NCI-H1694 (cell line): ENCODE results near the gene LKAAEAR1.

Experiments
- DNase-seq: peaks from one replicate; lab custom pipeline; 2025; lab: John Stamatoyannopoulos, UW

Gene LKAAEAR1

DNA sequence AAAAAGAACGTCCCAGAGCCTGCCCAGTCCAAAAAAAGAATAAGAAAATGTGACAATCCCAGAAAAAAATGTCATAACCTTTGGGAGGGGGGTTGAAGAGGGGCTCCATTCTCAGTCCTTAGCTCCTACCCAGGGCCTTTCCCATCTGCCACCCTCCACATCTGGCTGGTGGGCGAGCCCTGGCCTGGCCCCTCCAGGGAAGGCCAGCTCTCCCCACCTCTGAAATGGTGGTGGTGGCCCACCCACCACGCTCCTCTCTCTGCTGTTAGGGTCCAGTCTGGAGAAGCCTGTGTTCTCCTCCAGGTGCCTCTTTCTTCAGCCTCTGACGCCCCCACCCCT, 5.3 kb downstream of the LKAAEAR1 start:
- DNase-seq, result no peak

DNA sequence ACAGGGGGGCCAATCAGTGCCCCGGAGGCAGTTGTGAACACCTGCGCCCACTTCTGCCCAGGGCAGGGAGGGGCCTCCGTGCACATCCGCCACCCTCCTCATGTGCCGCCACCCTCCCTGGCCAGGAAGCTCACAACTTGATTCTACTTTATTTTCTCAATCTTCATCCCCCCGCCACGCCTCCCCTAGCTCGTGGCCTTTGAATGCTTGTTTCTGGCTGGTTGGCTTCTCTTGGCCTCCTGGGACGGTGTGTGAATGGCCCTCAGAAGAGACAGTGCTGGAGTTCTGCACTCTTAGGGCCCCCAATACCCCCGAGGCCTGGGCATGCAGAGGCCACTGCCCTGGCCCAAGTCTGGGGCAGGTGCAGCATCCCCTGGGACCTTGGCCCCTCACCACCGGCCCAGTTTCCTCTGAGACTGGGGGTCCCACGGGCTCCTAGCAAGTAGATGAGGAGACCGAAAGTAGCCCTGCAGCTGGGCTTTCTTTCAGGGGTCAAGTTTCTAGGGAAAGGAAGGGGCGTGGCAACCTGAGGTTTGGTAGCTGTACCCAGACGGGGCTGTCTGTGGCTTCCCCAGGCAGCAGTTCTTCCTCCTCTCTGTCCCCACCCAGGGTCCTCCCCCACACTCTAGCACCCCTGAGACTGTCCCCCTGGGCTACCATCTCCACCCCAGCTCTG, 6.2 kb downstream of the LKAAEAR1 start:
- DNase-seq, result no peak

- DNase-seq, result no peak
These were observed 6.7 kb downstream of the LKAAEAR1 start for GRCh38 chr20:64077541-64077875.

DNA sequence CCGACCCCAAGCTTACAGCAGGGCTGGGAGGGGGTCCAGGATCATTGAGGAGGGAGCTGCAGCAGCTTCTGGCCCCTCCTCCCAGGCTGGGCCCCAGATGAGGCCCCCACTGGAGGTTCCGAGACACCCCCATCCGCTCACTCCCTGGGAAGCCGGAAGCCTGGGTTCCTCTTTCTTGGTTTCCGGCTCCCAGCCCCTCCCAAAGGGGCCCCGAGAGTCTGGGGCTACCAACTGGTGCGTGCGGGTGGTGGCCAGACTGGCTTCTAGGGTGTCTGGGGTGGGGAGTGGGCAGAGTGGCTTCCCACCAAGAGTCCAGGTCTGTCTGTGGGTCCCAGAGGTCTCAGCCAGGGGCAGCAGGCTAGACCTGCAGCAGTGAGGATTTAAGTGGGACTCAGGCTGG, 7.1 kb downstream of the LKAAEAR1 start:
- no peak for DNase-seq

DNA sequence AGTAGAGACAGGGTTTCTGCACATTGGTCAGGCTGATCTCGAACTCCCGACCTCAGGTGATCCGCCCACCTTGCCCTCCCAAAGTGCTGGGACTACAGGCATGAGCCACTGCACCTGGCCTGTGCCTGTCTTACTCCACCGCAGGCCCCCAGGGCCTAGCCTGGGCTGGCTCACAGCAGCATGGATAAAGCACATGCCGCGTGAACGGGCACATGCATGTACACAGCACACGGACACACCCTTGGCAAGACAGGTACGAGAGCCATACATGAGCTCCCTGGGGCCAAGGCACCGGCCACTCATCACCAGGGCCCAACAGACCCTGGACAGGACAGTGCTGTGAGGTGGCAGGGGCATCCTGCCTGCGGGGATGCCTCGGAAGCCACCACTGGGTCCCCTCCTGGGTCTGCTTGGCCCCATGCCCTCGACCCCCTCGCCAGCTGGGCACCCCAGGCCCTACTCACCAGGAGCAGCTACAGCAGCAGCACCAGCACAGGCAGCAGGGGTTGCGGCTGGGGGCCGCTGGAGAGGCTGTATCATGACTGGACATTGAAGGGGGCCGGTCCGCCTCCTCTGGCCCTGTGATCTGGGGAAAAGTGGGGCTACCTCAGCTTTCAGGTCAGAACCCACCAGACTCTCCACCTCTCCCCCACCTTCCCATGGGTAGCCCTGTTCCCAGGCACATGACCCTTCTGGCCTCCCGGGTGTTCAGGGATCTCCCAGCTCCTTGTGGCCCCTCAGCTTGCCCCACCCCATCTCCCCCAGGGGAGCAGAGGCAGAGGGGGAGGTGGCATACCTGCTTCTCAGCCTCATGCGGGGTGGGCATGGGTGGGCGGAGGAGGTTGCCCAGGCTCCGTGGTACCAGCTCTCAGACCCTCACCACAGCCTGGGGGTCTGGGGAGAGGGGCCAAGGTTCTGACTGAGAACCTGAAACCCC, 7.9 kb downstream of the LKAAEAR1 start:
- DNase-seq, result no peak

DNA sequence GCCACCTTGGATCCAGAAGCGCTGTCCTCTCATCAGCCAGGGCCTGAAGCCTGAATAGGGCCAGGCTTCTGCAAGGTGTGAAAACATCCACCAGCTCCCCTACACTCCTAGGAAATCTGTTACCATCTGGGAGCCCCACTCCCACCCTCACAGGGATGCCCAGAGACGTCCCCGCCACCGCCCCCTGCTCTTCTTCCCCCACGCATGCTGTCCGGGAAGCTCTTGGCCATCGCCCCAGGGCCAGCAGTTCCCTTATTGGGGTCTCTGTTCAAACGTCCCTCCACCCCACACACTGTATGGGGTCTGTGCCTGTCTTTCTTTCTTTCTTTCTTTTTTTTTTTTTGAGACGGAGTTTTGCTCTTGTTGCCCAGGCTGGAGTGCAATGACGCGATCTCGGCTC, 8.6 kb downstream of the LKAAEAR1 start:
- DNase-seq, result no peak

DNA sequence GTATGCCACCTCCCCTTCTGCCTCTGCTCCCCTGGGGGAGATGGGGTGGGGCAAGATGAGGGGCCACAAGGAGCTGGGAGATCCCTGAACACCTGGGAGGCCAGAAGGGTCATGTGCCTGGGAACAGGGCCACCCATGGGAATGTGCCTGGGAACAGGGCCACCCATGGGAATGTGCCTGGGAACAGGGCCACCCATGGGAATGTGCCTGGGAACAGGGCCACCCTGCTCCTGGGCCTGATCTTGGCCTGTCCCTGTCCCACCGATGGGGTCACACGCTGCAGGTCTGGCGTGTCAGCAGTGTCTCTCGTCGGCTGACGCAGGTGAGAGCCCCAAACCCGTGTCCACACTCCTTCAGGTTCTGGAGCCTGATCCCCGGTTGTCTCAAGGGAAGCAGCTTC, 9.2 kb downstream of the LKAAEAR1 start:
- no peak for DNase-seq

- no peak for DNase-seq
These were observed 9.9 kb downstream of the LKAAEAR1 start for GRCh38 chr20:64074184-64074789.

GRCh38 chr20:64073476-64074183, 10.6 kb downstream of the LKAAEAR1 start:
- no peak for DNase-seq

DNA sequence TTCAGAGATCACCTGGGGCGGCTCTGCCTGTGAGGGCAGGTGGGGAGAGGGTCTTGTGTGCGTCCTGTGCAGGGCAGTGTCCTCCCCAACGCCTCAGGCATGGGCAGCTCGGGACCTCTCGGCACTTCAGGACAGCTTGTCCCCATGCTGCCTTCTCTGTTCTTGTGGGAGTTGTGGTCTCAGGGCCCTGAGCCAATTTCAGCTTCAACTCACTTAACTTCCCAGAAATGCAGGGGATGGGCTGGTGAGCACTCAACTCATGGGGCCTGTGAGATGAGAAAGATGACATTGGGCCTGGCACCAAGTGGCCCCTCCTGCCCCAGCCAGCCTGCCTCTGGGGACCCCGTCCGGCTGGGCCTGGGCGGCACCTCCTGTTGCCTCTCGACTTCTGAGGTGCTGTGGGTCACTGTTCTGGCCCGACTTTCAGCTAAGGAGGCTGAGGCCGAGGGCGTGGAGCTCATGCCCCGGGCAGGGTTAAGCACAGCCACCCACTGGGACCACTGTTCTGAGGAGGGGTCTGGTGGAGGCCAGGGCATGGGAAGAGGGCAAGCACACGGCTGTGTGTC, 11.6 kb downstream of the LKAAEAR1 start:
- no peak for DNase-seq

DNA sequence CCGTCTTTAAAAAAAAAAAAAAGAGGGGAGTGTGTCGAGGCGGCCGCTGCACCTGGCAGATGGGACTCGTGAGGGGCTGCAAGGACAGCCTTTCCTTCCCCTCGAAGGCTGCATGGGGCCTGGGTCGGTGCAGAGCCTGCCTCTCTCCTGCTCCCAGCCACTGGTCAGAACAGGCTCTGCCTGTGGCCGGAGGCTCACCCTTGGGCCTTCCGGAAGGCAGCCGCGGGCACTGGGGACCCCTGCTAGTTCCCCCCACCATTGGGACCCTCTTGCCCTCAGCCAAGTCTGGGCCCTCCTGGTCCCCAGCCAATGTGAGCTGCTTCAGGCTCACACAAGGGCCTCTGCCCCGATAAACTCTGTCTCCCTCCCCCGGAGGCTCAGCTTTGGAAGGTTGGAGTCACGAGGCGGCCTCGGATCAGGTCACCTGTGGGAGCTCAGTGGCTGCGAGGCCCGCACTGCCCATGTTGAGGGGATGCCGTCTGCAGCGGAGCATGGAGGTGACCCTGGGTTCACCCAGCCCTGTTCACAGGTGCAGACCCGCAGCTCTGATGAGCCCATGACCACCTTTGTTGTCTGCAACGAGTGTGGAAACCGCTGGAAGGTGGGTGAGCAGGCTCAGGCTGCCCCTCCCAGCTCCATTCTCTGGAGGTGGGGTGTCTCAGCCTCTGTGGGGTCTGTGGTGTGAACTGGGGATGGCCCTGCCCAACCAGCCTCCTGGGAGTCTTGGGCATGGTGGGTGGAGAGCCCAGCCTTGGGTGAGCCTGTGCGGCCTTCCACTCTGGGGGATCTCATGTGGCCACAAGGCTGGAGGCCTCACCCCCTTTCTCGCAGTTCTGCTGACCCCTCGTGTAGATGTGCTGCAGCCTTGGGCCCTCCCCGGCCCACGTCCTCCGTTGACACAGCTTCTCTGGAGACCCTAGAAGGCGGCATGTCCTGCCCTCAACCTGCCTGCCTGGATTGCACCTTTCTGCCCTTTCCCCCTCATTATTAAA, 12.6 kb downstream of the LKAAEAR1 start:
- DNase-seq, result no peak

GRCh38 chr20:64070244-64070993, 13.8 kb downstream of the LKAAEAR1 start:
- DNase-seq, result no peak

DNA sequence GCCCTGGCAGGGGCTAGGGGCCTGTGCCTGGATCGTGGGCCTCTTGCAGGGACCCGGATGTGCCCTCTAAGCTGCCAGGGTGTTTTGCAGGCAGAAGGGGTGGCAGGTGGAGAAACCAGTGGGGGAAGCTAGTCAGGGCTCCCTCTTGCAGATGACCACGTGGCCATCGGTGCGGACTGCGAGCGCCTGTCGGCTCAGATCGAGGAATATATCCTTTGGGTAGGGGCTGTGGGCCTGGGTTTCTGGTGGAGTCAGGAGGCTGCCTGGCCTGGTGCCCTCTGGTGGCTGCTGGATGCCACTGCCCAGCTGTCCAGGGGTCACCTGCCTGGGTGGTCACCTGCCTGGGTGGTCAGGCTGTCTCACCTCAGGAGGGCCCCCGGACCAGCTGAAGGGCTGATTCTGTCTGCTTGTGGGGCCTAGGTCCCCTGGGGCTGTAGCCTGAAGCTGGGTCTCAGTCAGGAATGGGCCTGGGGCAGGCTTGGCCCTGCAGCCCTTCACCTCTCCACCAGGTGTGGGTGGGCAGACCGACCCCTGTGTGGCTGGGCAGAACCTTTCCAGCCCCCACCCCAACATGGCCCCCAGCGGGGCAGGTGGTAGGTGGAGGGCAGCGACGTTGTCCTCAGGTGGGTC, 14.5 kb downstream of the LKAAEAR1 start:
- DNase-seq, result no peak

GRCh38 chr20:64069209-64069613, 15.0 kb downstream of the LKAAEAR1 start:
- DNase-seq, result no peak

- no peak for DNase-seq
These were observed 15.6 kb downstream of the LKAAEAR1 start for GRCh38 chr20:64068386-64069208.

- no peak for DNase-seq
These were observed 16.4 kb downstream of the LKAAEAR1 start for GRCh38 chr20:64067733-64068307.

DNA sequence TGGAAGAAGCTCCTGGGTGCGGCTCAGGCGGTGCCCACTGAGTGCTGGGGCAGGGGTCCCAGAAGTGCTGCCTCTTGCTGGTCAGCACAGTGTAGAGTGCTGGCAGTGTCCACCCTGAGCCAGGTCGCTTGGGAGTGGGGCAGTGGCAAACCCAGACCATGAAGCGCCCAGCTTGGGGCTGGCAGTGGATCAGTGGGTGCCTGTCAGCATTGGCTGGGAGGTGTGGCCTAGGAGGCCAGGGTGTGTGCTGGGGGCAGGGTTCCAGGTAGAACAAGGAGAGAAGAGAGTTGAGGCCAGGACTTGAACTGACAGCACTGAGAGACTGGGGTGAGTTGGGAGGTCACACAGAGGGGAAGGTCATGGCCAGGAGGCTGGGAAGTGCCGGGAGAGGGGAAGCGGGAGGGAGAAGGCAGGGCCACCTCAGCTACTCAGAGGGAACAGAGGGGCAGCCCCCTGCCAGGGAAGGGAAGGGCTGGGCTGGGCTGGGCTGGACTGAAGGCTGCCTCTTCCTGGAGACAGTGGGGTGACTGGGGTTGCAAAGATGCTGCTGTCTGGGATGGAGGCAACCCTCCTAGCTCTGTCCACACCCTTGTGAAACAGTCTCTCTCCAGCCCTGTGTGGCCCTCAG, 17.1 kb downstream of the LKAAEAR1 start:
- DNase-seq, result no peak

GRCh38 chr20:64065974-64066343, 18.2 kb downstream of the LKAAEAR1 start:
- DNase-seq, result no peak
